GM19468 (cell line): ENCODE measurements around the gene CLCN5.

Experiments
- ATAC-seq: cut with Tn5 transposase; IDR thresholded peaks from one replicate; pipeline ENCODE4 v1.9.1; 2021; ENCODE audit warnings: mild to moderate bottlenecking, moderate library complexity, moderate number of reproducible peaks; ENCODE audit not compliant: unreplicated experiment; ENCODE audit errors: extremely low read depth

The CLCN5 gene

GRCh38 chrX:50125480-50125879 lies 203.1 kb downstream of the CLCN5 start:
- no peak for ATAC-seq

- ATAC-seq, result no peak
Observed at GRCh38 chrX:50147972-50148371, 225.6 kb downstream of the CLCN5 start.
